Activated CD8-positive, alpha-beta memory T cell treated with anti-CD3 and anti-CD28 coated beads, Interleukin-2, amount 10 ng/mL, durations not matched to agents 7 days and 5 days (primary cell): ENCODE data around the gene LDLRAD4. TPM values are rescaled to one million over a fixed set of nuclear protein-coding genes. Genes with fewer than 3 reads are reported as not detected.

ENCODE experiments used
- ATAC-seq: fragments of 150-1000 bp; cut with Tn5 transposase; one replicate; pipeline ENCODE4 v1.10.0; 2021; ENCODE audit warnings: moderate library complexity
- CTCF ChIA-PET: fragments of 350-600 bp; sonication (Branson Sonifier 250); formaldehyde crosslinking; loops from one replicate; lab custom pipeline; 2021; ENCODE audit warnings: antibody characterized with exemption; lab: Charles Lee
- DNase-seq: peaks from one replicate; pipeline ENCODE4 v3.0.0-alpha.2; 2020
- H3K27ac Mint-ChIP-seq: one replicate; pipeline ENCODE4 v1.8.0; 2021; ENCODE audit warnings: mild to moderate bottlenecking, mixed read lengths
- H3K27me3 Mint-ChIP-seq: one replicate; pipeline ENCODE4 v1.8.0; 2021; ENCODE audit warnings: mixed read lengths
- H3K36me3 Mint-ChIP-seq: one replicate; pipeline ENCODE4 v1.8.0; 2021; ENCODE audit warnings: mild to moderate bottlenecking, mixed read lengths
- H3K4me1 Mint-ChIP-seq: one replicate; pipeline ENCODE4 v1.8.0; 2021; ENCODE audit warnings: mixed read lengths
- H3K4me3 Mint-ChIP-seq: one replicate; pipeline ENCODE4 v1.8.0; 2021; ENCODE audit warnings: mild to moderate bottlenecking, moderate library complexity, mixed read lengths
- H3K9me3 Mint-ChIP-seq: one replicate; pipeline ENCODE4 v1.8.0; 2022; ENCODE audit warnings: low read depth, mixed read lengths
- total RNA-seq, 2 experiments: library from RNA; stranded (reverse); gene quantifications; one replicate each; pipeline ENCODE4 v1.2.3, GENCODE V29; 2021

LDLRAD4 gene
- total RNA-seq, 2 experiments from 2014 or later = 33.9 to 44.5 TPM

DNA sequence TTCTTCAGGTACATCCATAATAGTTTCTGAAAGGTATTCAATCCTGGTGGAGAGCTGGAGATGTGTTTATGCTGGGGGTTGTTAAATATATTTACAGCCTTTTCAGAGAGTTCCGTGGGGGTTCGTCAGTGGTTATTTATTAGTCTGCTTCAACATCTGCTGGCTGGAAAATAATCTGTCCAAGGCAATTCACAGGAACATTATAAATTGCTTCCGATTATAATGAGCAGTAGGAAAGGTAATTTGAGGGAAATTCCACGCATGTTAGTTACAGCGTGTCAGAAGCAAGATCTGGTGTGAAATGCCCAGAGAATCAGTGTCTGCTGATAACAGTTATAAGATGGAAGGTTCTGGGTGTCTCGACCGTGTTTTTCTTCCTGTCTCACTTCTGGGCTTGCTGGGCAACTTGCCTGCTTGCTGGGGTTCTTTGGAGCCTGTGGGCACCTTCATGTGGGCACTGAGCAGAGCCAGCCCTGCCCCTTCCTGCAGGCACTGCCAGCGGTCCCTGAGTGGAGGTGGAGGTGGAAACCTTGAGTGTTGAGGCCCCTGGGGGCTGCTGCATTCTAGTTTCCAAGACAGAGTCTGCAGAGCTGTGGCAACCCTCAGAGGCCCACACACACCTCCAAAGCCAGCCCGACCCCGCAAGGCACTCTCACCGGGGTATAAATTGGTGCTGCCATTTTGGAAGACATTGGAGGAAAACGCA lies 322.1 kb downstream of the LDLRAD4 start:
- H3K4me1 Mint-ChIP-seq = peaks cover 15% of the 10 kb centered on the region
- H3K27ac Mint-ChIP-seq = no peak overlapping the region
- CTCF ChIA-PET = no interaction called here
- H3K27me3 Mint-ChIP-seq = no peaks in the 10 kb centered on the region
- H3K4me3 Mint-ChIP-seq = no peak overlapping the region
- no peaks in the 10 kb centered on the region for H3K36me3 Mint-ChIP-seq
- DNase-seq (peak; percentile 25), ATAC-seq (no peak)
- H3K9me3 Mint-ChIP-seq = no peaks in the 10 kb centered on the region

DNA sequence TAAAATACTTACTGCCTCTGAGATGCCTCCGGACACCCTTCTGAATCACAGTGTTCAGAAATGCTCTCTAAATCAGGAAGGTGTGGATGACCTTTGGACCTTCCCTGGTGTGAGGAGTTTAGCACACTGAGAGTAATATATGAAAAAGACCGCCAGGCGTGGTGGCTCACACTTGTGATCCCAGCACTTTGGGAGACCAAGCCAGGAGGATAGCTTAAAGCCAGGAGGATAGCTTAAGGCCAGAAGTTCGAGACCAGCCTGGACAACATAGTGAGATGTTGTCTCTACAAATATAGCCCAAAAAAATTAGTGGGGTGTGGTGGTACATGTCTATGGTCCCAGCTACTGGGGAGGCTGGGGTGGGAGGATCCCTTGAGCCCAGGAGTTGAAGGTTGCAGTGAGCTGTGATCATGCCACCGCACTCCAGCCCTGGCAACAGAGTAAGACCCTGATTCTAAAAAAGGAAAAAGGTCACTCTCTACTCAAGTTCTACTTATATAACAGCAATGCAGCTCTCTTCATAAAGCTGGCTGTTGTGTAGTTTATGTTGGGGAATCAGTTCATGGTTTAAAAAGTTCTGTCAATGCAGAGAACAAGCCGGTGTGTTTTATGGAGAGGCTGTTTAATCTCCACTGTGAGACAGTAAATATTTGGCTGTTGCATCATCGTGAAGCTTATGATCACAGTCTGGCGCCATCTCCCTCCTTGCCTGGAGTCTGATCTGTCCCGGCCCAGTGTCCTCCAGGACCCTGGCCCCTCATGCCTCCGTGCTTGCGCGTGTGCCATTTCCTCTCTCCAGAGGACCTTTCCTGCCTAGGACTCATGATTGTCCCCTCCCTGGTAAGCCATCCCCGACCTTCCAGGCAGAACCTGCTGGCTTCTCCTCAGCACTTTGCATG lies 323.3 kb downstream of the LDLRAD4 start:
- Mint-ChIP-seq H3K4me3 (no peak overlapping the region), H3K4me1 (peaks cover 15% of the 10 kb centered on the region), H3K27ac (no peak overlapping the region), H3K9me3 (no peaks in the 10 kb centered on the region), H3K27me3 (no peaks in the 10 kb centered on the region), H3K36me3 (no peaks in the 10 kb centered on the region)
- peak; percentile 27 for DNase-seq
- ATAC-seq = no peak
- CTCF ChIA-PET = interaction anchor here (1.9 kb wide), 1 partner anchor 16 kb away, joined by 6 read pairs; no protein-coding TSS in a partner anchor

DNA sequence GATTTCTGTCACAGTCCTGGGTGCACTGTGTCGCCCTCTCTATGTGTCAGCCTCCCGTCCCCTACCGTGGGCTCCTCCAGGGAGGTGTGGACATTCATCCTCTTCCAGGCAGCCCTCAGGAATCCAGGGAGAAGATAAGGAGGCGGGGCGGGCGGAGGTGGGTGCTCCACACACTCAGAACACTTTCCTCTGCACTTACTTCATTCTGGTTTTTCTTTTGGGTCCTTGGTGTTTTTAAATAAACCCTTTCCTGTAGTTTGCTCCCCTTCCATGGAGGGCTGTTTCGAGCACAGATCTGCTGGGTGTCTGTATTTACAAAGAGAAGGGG lies 323.9 kb downstream of the LDLRAD4 start:
- DNase-seq (no peak), ATAC-seq (no peak)
- Mint-ChIP-seq H3K4me1 (peaks cover 15% of the 10 kb centered on the region), H3K9me3 (no peaks in the 10 kb centered on the region), H3K4me3 (no peak overlapping the region), H3K36me3 (no peaks in the 10 kb centered on the region), H3K27ac (no peak overlapping the region), H3K27me3 (no peaks in the 10 kb centered on the region)
- CTCF ChIA-PET = interaction anchor here (1.9 kb wide), 1 partner anchor 15 kb away, joined by 6 read pairs; no protein-coding TSS in a partner anchor

DNA sequence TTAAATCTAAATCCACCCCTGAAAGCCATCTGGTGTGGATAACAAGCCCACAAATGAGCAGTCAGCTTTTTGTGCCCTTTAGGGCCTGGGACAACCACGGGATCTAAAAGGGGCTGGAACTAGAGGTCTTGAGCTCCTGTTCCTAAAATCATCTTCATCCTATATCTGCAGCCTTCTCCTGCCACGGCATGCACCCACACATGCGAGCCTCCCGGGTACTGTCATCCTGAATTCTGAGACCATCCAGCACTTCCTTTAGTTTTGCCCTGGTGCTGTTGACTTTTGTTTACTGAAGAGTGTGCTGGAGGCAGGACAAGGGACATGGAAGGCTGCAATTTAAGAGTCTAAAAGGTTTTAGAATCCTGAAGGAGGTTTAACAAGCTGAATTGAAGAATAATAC lies 324.6 kb downstream of the LDLRAD4 start:
- Mint-ChIP-seq H3K9me3 (no peaks in the 10 kb centered on the region), H3K27me3 (no peaks in the 10 kb centered on the region), H3K27ac (no peak overlapping the region), H3K36me3 (no peaks in the 10 kb centered on the region), H3K4me3 (no peak overlapping the region), H3K4me1 (peaks cover 15% of the 10 kb centered on the region)
- CTCF ChIA-PET = interaction anchor here (1.9 kb wide), 1 partner anchor 15 kb away, joined by 6 read pairs; no protein-coding TSS in a partner anchor
- ATAC-seq = no peak
- peak; percentile 19 for DNase-seq

DNA sequence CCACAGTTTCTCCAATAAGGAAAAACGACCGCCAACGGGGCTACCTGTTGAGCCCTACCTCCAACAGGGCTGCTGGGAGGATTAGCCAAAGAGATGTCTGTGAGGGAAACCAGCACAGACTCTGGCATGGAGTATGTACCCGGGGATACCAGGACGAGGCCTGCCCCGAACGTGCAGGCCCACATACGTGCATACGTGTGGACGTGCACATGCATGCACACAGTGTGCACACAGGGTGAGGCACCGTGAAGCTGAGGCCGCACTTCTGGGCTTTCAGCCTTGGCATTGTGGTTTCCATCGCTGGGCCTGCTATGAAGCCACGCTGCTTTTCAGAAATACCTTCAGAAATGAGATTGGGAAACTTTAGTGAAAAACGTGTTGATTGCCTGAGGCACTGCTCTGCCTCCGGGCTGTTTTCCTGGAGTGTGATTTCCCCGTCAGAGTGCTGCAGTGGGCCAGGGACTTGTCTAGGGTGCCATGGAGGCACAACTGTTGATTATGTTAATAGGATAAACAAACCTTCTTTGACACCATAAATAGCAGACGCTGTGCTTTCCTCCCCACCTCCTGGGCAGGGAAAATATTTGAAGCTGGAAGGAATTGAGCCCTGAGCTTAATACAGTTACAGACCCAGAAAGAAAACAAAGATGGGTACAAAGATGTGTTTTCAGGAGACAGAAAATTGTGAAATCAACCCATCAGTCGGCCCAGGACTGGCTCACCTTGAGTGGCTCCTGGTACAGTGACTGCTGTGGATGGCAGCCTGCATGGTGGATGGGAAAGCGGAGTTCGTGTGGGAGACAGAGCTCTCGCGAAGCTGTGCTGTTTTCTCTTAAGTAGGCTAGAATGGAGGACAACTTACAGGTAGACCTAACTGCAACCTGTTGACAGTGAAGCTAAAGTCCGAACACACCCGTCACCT lies 325.5 kb downstream of the LDLRAD4 start:
- no peak for ATAC-seq

DNA sequence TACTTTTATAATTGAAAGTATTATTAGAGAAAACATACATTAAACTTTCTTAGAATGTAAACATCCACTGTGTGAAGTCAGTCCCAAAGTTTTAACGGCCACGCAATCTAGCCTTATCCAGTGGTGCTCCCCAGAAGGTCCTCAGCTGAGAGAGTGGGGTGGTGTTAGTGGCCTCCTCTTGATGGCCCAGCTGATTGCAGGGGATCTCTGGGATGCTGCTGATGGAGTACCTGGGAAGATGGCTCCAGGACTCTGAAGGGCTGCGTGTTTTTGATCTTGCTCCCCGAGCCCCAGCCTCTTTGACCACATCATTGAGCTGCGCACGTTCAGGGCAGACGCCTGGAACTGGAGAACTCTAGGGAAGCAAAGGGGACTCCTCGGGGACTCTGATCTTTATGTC lies 326.4 kb downstream of the LDLRAD4 start:
- no peak for ATAC-seq
- CTCF ChIA-PET = no interaction called here
- H3K9me3 Mint-ChIP-seq = no peaks in the 10 kb centered on the region
- H3K27ac Mint-ChIP-seq = no peak overlapping the region
- no peak overlapping the region for H3K4me3 Mint-ChIP-seq
- H3K27me3 Mint-ChIP-seq = no peaks in the 10 kb centered on the region
- DNase-seq = peak; percentile 21
- peaks cover 5% of the 10 kb centered on the region for H3K4me1 Mint-ChIP-seq
- no peaks in the 10 kb centered on the region for H3K36me3 Mint-ChIP-seq

More for the DNA sequence above, 325.5 kb downstream of the LDLRAD4 start:
- DNase-seq = peak; percentile 35
- Mint-ChIP-seq H3K9me3 (no peaks in the 10 kb centered on the region), H3K27ac (no peak overlapping the region), H3K27me3 (no peaks in the 10 kb centered on the region), H3K4me1 (peaks cover 10% of the 10 kb centered on the region), H3K4me3 (no peak overlapping the region), H3K36me3 (no peaks in the 10 kb centered on the region)
- CTCF ChIA-PET = no interaction called here

DNA sequence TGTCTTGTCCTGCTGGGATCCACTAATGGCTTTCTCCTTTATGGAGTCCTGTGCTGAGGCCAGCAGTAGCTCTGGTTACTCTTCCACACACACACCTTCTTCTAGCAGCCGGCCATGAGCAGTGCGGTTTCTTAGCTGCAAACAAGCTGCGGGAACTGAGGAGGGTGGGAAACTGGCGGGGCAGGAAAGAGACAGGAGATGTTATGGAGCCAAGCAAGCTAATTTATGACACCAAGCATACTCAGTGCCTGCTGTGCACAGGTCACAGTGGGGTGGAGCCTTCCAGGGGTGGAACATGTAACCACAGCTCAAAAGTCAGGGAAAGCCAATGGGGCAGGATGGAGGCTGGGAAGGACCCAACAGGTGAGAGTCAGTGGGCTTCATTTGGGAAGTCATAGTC lies 327.0 kb downstream of the LDLRAD4 start:
- no peak overlapping the region for H3K27ac Mint-ChIP-seq
- no peaks in the 10 kb centered on the region for H3K9me3 Mint-ChIP-seq
- H3K4me3 Mint-ChIP-seq = no peak overlapping the region
- peak; percentile 30 for DNase-seq
- H3K4me1 Mint-ChIP-seq = peaks cover 2% of the 10 kb centered on the region
- H3K36me3 Mint-ChIP-seq = no peaks in the 10 kb centered on the region
- no peak for ATAC-seq
- no peaks in the 10 kb centered on the region for H3K27me3 Mint-ChIP-seq
- CTCF ChIA-PET = no interaction called here

DNA sequence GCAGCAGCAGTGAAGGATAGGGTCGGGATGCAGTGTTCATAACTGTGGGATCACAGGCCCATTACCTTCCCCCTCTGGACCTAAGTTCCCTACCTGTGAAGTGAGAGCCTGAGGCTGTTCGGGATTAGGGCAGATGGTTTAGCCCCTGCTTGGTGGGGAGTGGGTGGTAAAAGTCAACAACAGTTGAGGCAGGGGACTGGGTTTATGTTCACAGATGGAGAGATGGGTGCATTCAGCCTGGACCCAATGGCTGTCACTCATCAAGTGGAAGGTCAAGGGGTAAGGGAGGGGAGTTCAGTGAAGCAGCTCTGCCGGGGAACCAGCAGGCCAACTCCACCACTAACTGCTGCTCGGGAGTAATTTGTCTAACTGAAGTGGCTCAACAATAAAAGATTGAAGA lies 327.4 kb downstream of the LDLRAD4 start:
- CTCF ChIA-PET = interaction anchor here (1.6 kb wide), 1 partner anchor 12 kb away, joined by 5 read pairs; no protein-coding TSS in a partner anchor
- H3K27ac Mint-ChIP-seq = no peak overlapping the region
- no peak overlapping the region for H3K4me3 Mint-ChIP-seq
- no peaks in the 10 kb centered on the region for H3K9me3 Mint-ChIP-seq
- H3K36me3 Mint-ChIP-seq = no peaks in the 10 kb centered on the region
- H3K27me3 Mint-ChIP-seq = no peaks in the 10 kb centered on the region
- peak; percentile 29 for DNase-seq
- no peak for ATAC-seq
- no peaks in the 10 kb centered on the region for H3K4me1 Mint-ChIP-seq

DNA sequence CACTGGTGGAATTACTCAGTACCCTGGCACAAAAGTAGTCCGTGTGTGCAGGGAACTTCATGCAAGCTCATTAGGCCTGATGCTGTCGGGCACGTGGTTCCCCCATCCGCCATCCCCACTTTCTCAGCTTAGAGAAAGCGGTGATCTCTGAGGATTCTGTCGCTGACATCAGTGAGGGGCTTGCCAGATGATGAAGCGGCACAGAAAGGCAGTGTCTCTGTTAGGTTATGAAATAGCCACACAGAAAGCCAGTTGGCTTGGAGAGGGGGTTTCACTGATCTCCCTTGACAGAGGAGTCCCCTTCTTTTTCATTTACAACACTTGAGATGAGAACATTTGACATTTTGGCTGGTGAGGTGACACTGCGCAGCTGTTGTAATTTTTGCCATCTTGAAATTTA lies 328.1 kb downstream of the LDLRAD4 start:
- Mint-ChIP-seq H3K36me3 (no peaks in the 10 kb centered on the region), H3K27ac (no peak overlapping the region), H3K27me3 (no peaks in the 10 kb centered on the region), H3K9me3 (no peaks in the 10 kb centered on the region), H3K4me3 (no peak overlapping the region), H3K4me1 (no peaks in the 10 kb centered on the region)
- ATAC-seq (no peak), DNase-seq (peak; percentile 31)
- CTCF ChIA-PET = interaction anchor here (1.6 kb wide), 1 partner anchor 11 kb away, joined by 5 read pairs; no protein-coding TSS in a partner anchor

DNA sequence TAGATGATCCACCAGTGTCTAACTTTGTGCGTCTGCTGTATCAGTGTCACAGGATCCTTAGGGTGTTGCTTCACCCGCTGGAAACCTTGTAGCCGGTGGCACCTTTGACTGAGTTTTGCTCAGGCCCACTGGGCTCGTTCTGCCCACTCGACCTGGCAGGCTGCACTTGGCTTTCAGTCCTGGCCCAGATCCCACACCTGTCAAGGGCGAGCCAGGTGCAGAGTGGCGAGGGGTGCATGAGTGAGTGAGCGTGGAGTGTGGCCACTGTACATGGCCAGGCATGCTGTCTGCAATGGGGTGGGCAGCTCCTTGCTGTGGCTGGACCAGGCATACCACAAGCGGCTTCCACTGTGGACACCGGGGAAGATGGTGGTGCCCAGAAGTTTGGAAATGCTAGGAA lies 328.8 kb downstream of the LDLRAD4 start:
- CTCF ChIA-PET = interaction anchor here (1.6 kb wide), 1 partner anchor 11 kb away, joined by 5 read pairs; no protein-coding TSS in a partner anchor

DNA sequence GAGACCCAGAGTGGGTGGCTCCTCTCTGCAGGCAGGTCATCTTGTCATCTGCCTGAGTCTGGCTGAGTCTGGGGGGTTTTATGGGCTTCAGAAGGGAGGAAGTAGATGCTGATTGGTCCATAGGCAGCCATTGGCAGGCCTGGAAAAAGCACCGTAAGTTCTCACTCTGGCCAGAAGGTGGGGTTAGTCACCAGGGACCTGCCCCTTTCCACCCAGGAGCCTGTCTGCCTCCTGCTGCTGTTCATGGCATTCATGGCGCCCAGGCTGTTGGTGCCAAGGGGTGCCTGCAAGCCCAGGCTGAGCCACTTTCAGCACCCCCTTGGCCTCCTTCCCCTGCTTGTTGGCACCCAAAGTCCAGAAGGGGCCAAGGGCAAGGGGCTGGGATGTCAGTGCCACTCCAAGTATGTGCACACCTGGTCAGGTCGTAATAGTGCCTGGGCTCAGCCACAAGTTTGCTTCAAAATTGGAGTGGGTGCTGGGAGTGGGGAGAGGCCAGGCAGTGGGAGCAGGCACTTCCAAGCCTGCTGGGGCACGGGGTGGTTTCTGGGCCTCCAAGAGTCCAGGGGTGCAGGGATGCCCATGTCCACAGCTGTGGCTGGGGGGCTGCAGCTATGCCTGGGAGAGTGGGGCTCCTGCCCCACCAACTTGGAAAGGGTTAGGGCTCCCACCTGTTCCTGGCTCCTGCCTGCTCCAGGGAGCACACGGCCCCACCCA lies 329.7 kb downstream of the LDLRAD4 start:
- Mint-ChIP-seq H3K27me3 (no peaks in the 10 kb centered on the region), H3K36me3 (no peaks in the 10 kb centered on the region), H3K27ac (no peak overlapping the region), H3K4me3 (no peak overlapping the region), H3K4me1 (no peaks in the 10 kb centered on the region), H3K9me3 (no peaks in the 10 kb centered on the region)
- CTCF ChIA-PET = interaction anchor here (1.2 to 1.3 kb wide), 2 partner anchors 9 to 11 kb away, joined by 3 to 4 read pairs; no protein-coding TSS in a partner anchor
- ATAC-seq (no peak), DNase-seq (peak; percentile 23)

More for the DNA sequence above, 328.8 kb downstream of the LDLRAD4 start:
- Mint-ChIP-seq H3K36me3 (no peaks in the 10 kb centered on the region), H3K4me3 (no peak overlapping the region), H3K9me3 (no peaks in the 10 kb centered on the region), H3K4me1 (no peaks in the 10 kb centered on the region), H3K27me3 (no peaks in the 10 kb centered on the region), H3K27ac (no peak overlapping the region)
- DNase-seq (peak; percentile 21), ATAC-seq (no peak)
